Liver (tissue), 2 donors: ENCODE data around the gene RAB3GAP2.

ENCODE experiments used
- CTCF ChIP-seq: fragments of 150-350 bp; IDR thresholded peaks from 2 replicates; pipeline ENCODE4 v1.5.1; 2017; ENCODE audit warnings: improper control_type of control experiment, low read depth, low read length; ENCODE audit not compliant: missing input control
- MAX ChIP-seq: IDR thresholded peaks from 2 replicates; pipeline ENCODE4 v1.6.1; 2016; ENCODE audit warnings: antibody characterized with exemption
- REST ChIP-seq: IDR thresholded peaks from 2 replicates; pipeline ENCODE4 v1.6.1; 2016; ENCODE audit warnings: antibody characterized with exemption, mild to moderate bottlenecking
- TF ChIP-seq, protein P1 (sequence below): IDR thresholded peaks from 2 replicates; pipeline ENCODE4 v1.6.1; 2016; ENCODE audit warnings: antibody characterized with exemption
- donor health status: healthy.

DNA sequence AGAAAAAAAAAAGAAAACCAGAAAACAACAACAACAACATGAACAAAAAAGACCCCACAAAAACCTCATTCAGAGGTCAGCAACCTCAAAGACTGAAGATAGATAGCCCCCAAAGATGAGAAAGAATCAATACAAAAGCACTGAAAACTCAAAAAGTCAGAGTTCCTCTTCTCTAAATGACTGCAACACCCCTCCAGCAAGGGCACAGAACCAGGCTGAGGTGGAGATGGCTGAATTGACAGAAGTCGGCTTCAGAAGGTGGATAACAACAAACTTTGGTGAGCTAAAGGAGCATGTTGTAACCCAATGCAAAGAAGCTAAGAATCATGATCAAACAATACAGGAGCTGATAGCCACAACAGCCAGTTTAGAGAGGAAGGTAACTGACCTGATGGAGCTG is 17.0 kb downstream of the RAB3GAP2 start:
- TF ChIP-seq CTCF (no peak), REST (no peak), MAX (no peak)
- TF ChIP-seq, protein P1, sequence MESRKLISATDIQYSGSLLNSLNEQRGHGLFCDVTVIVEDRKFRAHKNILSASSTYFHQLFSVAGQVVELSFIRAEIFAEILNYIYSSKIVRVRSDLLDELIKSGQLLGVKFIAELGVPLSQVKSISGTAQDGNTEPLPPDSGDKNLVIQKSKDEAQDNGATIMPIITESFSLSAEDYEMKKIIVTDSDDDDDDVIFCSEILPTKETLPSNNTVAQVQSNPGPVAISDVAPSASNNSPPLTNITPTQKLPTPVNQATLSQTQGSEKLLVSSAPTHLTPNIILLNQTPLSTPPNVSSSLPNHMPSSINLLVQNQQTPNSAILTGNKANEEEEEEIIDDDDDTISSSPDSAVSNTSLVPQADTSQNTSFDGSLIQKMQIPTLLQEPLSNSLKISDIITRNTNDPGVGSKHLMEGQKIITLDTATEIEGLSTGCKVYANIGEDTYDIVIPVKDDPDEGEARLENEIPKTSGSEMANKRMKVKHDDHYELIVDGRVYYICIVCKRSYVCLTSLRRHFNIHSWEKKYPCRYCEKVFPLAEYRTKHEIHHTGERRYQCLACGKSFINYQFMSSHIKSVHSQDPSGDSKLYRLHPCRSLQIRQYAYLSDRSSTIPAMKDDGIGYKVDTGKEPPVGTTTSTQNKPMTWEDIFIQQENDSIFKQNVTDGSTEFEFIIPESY = no peak
